Neuronal stem cell (in vitro differentiated cells): ENCODE results near the gene RUNX2.
"Not testable (repeated sequence)": the region's sequence is repeated elsewhere in the genome, so short reads cannot be mapped to it uniquely, and the experiment has no call there.

Experiments used
- DNase-seq: peaks from one replicate; pipeline ENCODE4 v3.0.0-alpha.2; 2013; ENCODE audit warnings: low spot score
- H2AFZ ChIP-seq: one replicate; pipeline ENCODE4 v1.6.1; 2013; ENCODE audit warnings: mild to moderate bottlenecking, low read length, inconsistent platforms
- H2AK5ac ChIP-seq: 2 replicates; pipeline ENCODE4 v1.6.1; 2013; ENCODE audit warnings: low read depth, mild to moderate bottlenecking, inconsistent platforms, low read length, moderate library complexity, mixed read lengths
- H2BK120ac ChIP-seq: 2 replicates; pipeline ENCODE4 v1.6.1; 2013; ENCODE audit warnings: low read depth, mild to moderate bottlenecking, inconsistent platforms, low read length, moderate library complexity, mixed read lengths
- H2BK12ac ChIP-seq: one replicate; pipeline ENCODE4 v1.6.1; 2013; ENCODE audit warnings: low read length, inconsistent platforms
- H2BK15ac ChIP-seq: 2 replicates; pipeline ENCODE4 v1.6.1; 2013; ENCODE audit warnings: mild to moderate bottlenecking, low read length, inconsistent platforms, mixed read lengths
- H2BK5ac ChIP-seq: one replicate; pipeline ENCODE4 v1.6.1; 2013; ENCODE audit warnings: inconsistent platforms, mild to moderate bottlenecking, low read length, moderate library complexity
- H3K14ac ChIP-seq: one replicate; pipeline ENCODE4 v1.6.1; 2013; ENCODE audit warnings: low read length, inconsistent platforms
- H3K18ac ChIP-seq: 2 replicates; pipeline ENCODE4 v1.6.1; 2013; ENCODE audit warnings: low read length, inconsistent platforms
- H3K23ac ChIP-seq: 2 replicates; pipeline ENCODE4 v1.6.1; 2013; ENCODE audit warnings: low read depth, mild to moderate bottlenecking, mixed read lengths, low read length, inconsistent platforms; ENCODE audit not compliant: poor library complexity
- H3K27ac ChIP-seq: replicated peaks from 3 replicates; pipeline ENCODE4 v1.5.1; 2013; ENCODE audit warnings: low read length, inconsistent platforms
- H3K27me3 ChIP-seq, 3 experiments: 2 replicates each; pipeline ENCODE4 v1.6.1; 2013; ENCODE audit warnings: low read length in 3 of 3, mild to moderate bottlenecking in 2 of 3, inconsistent platforms in 1 of 3, low read depth in 1 of 3, mixed read lengths in 1 of 3, moderate library complexity in 1 of 3; ENCODE audit not compliant: control insufficient read depth in 3 of 3, insufficient read depth in 3 of 3
- H3K36me3 ChIP-seq, 2 donors: replicated peaks in 1 of 2; 2 replicates each; pipeline ENCODE4 v1.6.1; 2013; ENCODE audit warnings: low read length in 2 of 2; ENCODE audit not compliant: control insufficient read depth in 2 of 2, insufficient read depth in 2 of 2
- H3K4ac ChIP-seq: 2 replicates; pipeline ENCODE4 v1.6.1; 2013; ENCODE audit warnings: inconsistent platforms, mild to moderate bottlenecking, low read length, moderate library complexity
- H3K4me1 ChIP-seq, 2 donors: 1 replicate in 1 of 2; 2 replicates in 1 of 2; pipeline ENCODE4 v1.6.1; 2013; ENCODE audit warnings: low read length in 2 of 2, low read depth in 1 of 2; ENCODE audit not compliant: control insufficient read depth in 2 of 2, insufficient read depth in 1 of 2
- H3K4me2 ChIP-seq: one replicate; pipeline ENCODE4 v1.6.1; 2013; ENCODE audit warnings: mild to moderate bottlenecking, low read length, inconsistent platforms; ENCODE audit not compliant: insufficient read depth, poor library complexity, severe bottlenecking
- H3K4me3 ChIP-seq, 2 donors: 2 replicates each; pipeline ENCODE4 v1.5.1; 2013; ENCODE audit warnings: low read length in 2 of 2, mild to moderate bottlenecking in 2 of 2, inconsistent platforms in 1 of 2, moderate library complexity in 1 of 2
- H3K79me1 ChIP-seq: one replicate; pipeline ENCODE4 v1.6.1; 2013; ENCODE audit warnings: low read depth, mild to moderate bottlenecking, inconsistent platforms, low read length, moderate library complexity
- H3K9ac ChIP-seq: one replicate; pipeline ENCODE4 v1.6.1; 2013; ENCODE audit warnings: mild to moderate bottlenecking, low read depth, low read length, inconsistent platforms; ENCODE audit not compliant: poor library complexity
- H3K9me3 ChIP-seq, 2 donors: replicated peaks in 1 of 2; 2 replicates each; pipeline versions ENCODE3 to v1.6.1; 2013; ENCODE audit warnings: low read length in 2 of 2, mild to moderate bottlenecking in 2 of 2, inconsistent platforms in 1 of 2, low read depth in 1 of 2, mixed read lengths in 1 of 2, moderate library complexity in 1 of 2; ENCODE audit not compliant: control insufficient read depth in 2 of 2, insufficient read depth in 1 of 2
- H4K8ac ChIP-seq: one replicate; pipeline ENCODE4 v1.6.1; 2013; ENCODE audit warnings: low read depth, mild to moderate bottlenecking, inconsistent platforms, low read length, moderate library complexity
- H4K91ac ChIP-seq: one replicate; pipeline ENCODE4 v1.6.1; 2013; ENCODE audit warnings: low read length, low read depth, mild to moderate bottlenecking, inconsistent platforms; ENCODE audit not compliant: poor library complexity
- WGBS, 2 donors: extraction: QIAGEN DNeasy Blood & Tissue Kit; methylation state at CpG; one replicate each; pipeline ENCODE4 v1.1.7; 2013; ENCODE audit warnings: missing lambda C conversion rate in 2 of 2, mixed read lengths in 1 of 2; ENCODE audit not compliant: insufficient read length in 2 of 2, insufficient replicate concordance in 1 of 2; ENCODE audit errors: extremely low coverage in 2 of 2; 5-methylcytosine and 5-hydroxymethylcytosine counted together

Gene RUNX2

DNA sequence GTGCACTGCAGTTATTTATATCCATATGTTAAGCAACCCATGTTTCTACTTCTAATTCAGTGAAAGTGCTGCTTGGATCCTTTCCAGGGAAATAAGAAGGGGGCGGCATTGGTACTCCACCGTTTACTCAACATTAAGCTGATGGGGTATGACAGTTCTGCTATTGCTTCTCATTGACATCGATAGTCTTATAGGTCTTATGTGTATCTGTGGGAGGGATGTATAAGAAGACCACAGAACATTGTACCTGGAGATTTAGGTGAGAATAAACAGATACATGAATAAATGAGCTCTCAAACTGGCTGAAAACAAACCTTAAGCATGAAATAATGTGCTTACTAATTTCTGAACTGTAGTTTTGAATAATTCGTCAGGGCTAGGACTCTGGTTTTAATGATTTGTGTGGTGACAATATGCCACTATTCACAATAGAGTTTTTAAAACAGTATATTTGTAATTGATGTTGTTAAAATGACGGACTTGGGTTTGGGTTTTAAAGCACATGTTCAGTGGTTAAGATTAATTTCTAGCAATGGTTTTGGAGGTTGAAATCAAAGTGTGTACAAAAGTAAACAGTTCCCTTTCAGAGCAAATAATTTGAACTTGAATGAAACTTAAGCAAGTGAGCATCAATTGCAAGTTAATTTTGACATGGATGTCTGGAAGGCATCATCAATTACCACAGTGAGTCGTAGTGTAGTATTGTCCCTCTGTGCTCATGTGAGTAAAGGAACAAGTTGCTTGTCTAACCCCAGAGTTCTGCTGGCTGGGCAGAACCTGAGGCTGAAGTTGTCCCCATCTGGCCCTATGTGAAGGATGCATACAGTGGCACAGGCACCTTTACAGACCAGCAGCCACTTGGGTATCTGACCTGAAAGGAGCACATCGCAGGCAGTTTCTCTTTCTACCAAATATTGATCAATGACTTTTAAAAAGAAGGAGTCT, 134.3 kb downstream of the RUNX2 start:
- Histone ChIP-seq H3K79me1 (no peaks in the 10 kb centered on the region), H2BK12ac (no peak overlapping the region), H3K27ac (no peak overlapping the region), H3K14ac (no peak overlapping the region), H3K18ac (no peak overlapping the region), H3K4me2 (no peak overlapping the region), H4K8ac (no peak overlapping the region), H3K9me3 (no peaks in the 10 kb centered on the region), H2AFZ (no peak overlapping the region), H3K9ac (no peak overlapping the region), H2BK15ac (no peak overlapping the region), H3K36me3 (peaks cover 0 to 86% of the 10 kb centered on the region in 2 donors), H3K27me3 (no peaks in the 10 kb centered on the region), H3K4me3 (no peak overlapping the region), H2BK5ac (no peak overlapping the region), H2AK5ac (no peak overlapping the region), H3K4me1 (no peaks in the 10 kb centered on the region), H4K91ac (no peak overlapping the region), H2BK120ac (no peak overlapping the region), H3K4ac (no peak overlapping the region), H3K23ac (no peak overlapping the region)
- 100% methylated on average over 1 of the region's 7 CpGs; no CpG with 5 or more reads in 1 of the 2 donors for WGBS, 2 donors
- DNase-seq, result no peak

DNA sequence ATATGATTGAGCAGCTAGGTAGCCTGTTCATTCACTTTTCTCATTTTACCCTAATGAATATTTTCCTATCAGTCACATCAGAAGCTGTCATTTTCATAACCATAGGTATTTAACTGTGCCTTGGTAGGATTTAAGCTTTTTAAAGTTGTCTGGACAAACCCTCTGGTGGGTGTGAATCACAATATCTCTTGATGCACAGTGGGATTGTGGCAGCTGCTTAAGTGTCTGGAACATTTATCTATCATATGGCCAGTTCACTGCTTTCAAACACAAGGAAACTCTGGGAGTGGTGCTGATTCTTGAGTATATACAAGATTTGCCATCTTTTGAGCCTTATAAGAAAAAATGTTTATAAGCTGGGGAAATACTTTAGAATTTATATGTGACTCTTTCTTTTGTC, 136.6 kb downstream of the RUNX2 start:
- no peak overlapping the region for H4K8ac ChIP-seq
- H3K4me1 ChIP-seq, result no peaks in the 10 kb centered on the region
- H3K18ac ChIP-seq, result no peak overlapping the region
- H3K79me1 ChIP-seq, result no peaks in the 10 kb centered on the region
- H3K27me3 ChIP-seq, result no peaks in the 10 kb centered on the region
- no peak overlapping the region for H3K27ac ChIP-seq
- H3K4ac ChIP-seq, result no peak overlapping the region
- H2BK12ac ChIP-seq, result no peak overlapping the region
- H2BK120ac ChIP-seq, result no peak overlapping the region
- no peak overlapping the region for H2AFZ ChIP-seq
- no peak overlapping the region for H3K9ac ChIP-seq
- no peak overlapping the region for H4K91ac ChIP-seq
- no peak overlapping the region for H2BK15ac ChIP-seq
- no peak for DNase-seq
- no peak overlapping the region for H3K4me2 ChIP-seq
- peaks cover 0 to 88% of the 10 kb centered on the region in 2 donors for H3K36me3 ChIP-seq
- H3K23ac ChIP-seq, result no peak overlapping the region
- H3K9me3 ChIP-seq, result no peaks in the 10 kb centered on the region
- H2AK5ac ChIP-seq, result no peak overlapping the region
- no peak overlapping the region for H3K14ac ChIP-seq
- H2BK5ac ChIP-seq, result no peak overlapping the region
- H3K4me3 ChIP-seq, result no peak overlapping the region

DNA sequence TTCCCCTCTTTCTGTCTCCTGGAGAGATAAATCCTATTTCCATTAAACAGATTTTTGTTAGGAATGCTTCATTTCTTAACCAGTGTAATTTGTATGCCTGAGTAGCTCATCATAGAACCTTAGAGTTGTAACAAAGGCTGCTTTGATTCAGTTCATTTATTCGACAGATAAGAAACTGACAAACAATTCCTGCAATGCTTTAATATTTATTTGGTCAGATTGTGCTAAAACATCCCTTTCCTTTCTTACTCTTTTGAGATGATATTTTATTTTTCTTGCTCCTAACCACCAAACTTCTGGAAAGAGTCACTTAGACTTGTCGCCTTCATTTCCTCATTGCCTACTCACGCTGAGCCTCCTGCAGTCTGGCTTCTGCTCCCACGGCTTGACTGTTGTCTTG, 138.6 kb downstream of the RUNX2 start:
- no peak overlapping the region for H3K23ac ChIP-seq
- H2BK12ac ChIP-seq, result no peak overlapping the region
- no peak overlapping the region for H4K8ac ChIP-seq
- whole genome bisulfite sequencing, 2 donors, result no CpG with 5 or more reads among the region's 4 CpGs
- H3K27me3 ChIP-seq, result no peaks in the 10 kb centered on the region
- DNase-seq, result no peak
- no peak overlapping the region for H3K4ac ChIP-seq
- no peak overlapping the region for H3K18ac ChIP-seq
- no peaks in the 10 kb centered on the region for H3K4me1 ChIP-seq
- H3K14ac ChIP-seq, result no peak overlapping the region
- peaks cover 0 to 87% of the 10 kb centered on the region in 2 donors for H3K36me3 ChIP-seq
- H3K27ac ChIP-seq, result no peak overlapping the region
- H2AK5ac ChIP-seq, result no peak overlapping the region
- H3K9me3 ChIP-seq, result no peaks in the 10 kb centered on the region
- H3K4me3 ChIP-seq, result no peak overlapping the region
- H2AFZ ChIP-seq, result no peak overlapping the region
- H3K79me1 ChIP-seq, result no peaks in the 10 kb centered on the region
- no peak overlapping the region for H4K91ac ChIP-seq
- H3K4me2 ChIP-seq, result no peak overlapping the region
- no peak overlapping the region for H2BK120ac ChIP-seq
- H2BK5ac ChIP-seq, result no peak overlapping the region
- H3K9ac ChIP-seq, result no peak overlapping the region
- no peak overlapping the region for H2BK15ac ChIP-seq

DNA sequence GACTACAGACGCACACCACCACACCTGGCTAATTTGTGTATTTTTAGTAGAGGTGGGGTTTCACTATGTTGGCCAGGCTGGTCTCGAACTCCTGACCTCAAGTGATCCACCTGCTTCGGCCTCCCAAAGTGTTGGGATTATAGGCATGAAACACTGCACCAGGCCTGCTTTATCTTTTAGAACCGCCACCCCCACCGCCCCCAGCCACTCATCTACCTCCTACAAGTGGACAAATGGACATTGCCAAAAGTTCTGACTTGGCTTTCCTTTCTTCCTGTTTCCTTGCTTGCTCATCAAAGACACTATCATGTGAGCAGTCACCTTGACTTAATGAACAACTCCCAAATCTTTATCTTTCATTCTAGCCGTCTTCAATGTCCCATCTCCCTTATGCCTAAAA, 139.3 kb downstream of the RUNX2 start:
- not testable (repeated sequence) for DNase-seq
- WGBS, 2 donors, result no CpG with 5 or more reads among the region's 6 CpGs

More for the DNA sequence above, 139.3 kb downstream of the RUNX2 start:
- not testable (repeated sequence) for H3K4me1 ChIP-seq, H3K27me3 ChIP-seq, H3K18ac ChIP-seq, H2AK5ac ChIP-seq, H2BK5ac ChIP-seq, H3K79me1 ChIP-seq, H3K9ac ChIP-seq, H3K27ac ChIP-seq, H3K4ac ChIP-seq, H3K4me3 ChIP-seq, H3K9me3 ChIP-seq, H3K23ac ChIP-seq, H3K14ac ChIP-seq, H2AFZ ChIP-seq, H4K8ac ChIP-seq, H4K91ac ChIP-seq, H2BK120ac ChIP-seq, H2BK15ac ChIP-seq, H2BK12ac ChIP-seq, H3K4me2 ChIP-seq
- peaks cover 0 to 87% of the 10 kb centered on the region in 2 donors for H3K36me3 ChIP-seq
